HG02870 (cell line): ENCODE data around the gene NMBR.
"Not testable (repeated sequence)": the region's sequence is repeated elsewhere in the genome, so short reads cannot be mapped to it uniquely, and the experiment has no call there.

Experiments used
- ATAC-seq: cut with Tn5 transposase; IDR thresholded peaks from one replicate; pipeline ENCODE4 v1.9.1; 2021; ENCODE audit warnings: mild to moderate bottlenecking, moderate library complexity; ENCODE audit not compliant: unreplicated experiment

The NMBR gene

GRCh38 chr6:142071981-142072380 lies 74.9 kb downstream of the NMBR start:
- ATAC-seq, result no peak

GRCh38 chr6:142068416-142068815 lies 78.5 kb downstream of the NMBR start:
- ATAC-seq, result no peak

- ATAC-seq, result not testable (repeated sequence)
Observed at GRCh38 chr6:142062861-142063260, 84.1 kb downstream of the NMBR start.

- ATAC-seq, result no peak
Observed at GRCh38 chr6:142058551-142059290, 88.2 kb downstream of the NMBR start.

- peak; percentile 81 for ATAC-seq
Observed at GRCh38 chr6:142055219-142055618, 91.7 kb downstream of the NMBR start.

GRCh38 chr6:142051404-142051803 lies 95.5 kb downstream of the NMBR start:
- ATAC-seq, result no peak

GRCh38 chr6:142048593-142048980 lies 98.3 kb downstream of the NMBR start:
- ATAC-seq, result no peak

- ATAC-seq, result no peak
Observed at GRCh38 chr6:142047934-142048592, 98.9 kb downstream of the NMBR start.

- ATAC-seq, result no peak
Observed at GRCh38 chr6:142045380-142046278, 101.3 kb downstream of the NMBR start.

GRCh38 chr6:142035890-142036289 lies 111.0 kb downstream of the NMBR start:
- ATAC-seq, result no peak

- no peak for ATAC-seq
Observed at GRCh38 chr6:142031035-142031434, 115.9 kb downstream of the NMBR start.

- no peak for ATAC-seq
Observed at GRCh38 chr6:142030115-142030619, 116.8 kb downstream of the NMBR start.

- no peak for ATAC-seq
Observed at GRCh38 chr6:142028527-142028926, 118.4 kb downstream of the NMBR start.

GRCh38 chr6:142027804-142028203 lies 119.1 kb downstream of the NMBR start:
- ATAC-seq, result not testable (repeated sequence)

GRCh38 chr6:142027074-142027473 lies 119.8 kb downstream of the NMBR start:
- no peak for ATAC-seq

GRCh38 chr6:142026471-142026870 lies 120.5 kb downstream of the NMBR start:
- no peak for ATAC-seq
